Transverse colon (tissue), 4 donors: ENCODE results near the gene BHLHE41. TPM values are rescaled to one million over a fixed set of nuclear protein-coding genes. Genes with fewer than 3 reads are reported as not detected.
A peak's percentile ranks its signal among the peaks of the same experiment; 100 is the strongest.

Source experiments
- DNase-seq: peaks from one replicate; pipeline ENCODE4 v3.0.0-alpha.2; 2019
- H3K27ac ChIP-seq, 4 donors: fragments of 200-600 bp; sonication (generic); 2 replicates each; pipeline ENCODE4 v1.5.1; 2016 to 2018; ENCODE audit warnings: inconsistent platforms in 4 of 4
- H3K27me3 ChIP-seq: fragments of 200-600 bp; sonication (generic); 2 replicates; pipeline ENCODE4 v1.5.1; 2017; ENCODE audit warnings: inconsistent platforms
- H3K36me3 ChIP-seq, 4 donors: fragments of 200-600 bp; sonication (generic); 2 replicates each; pipeline ENCODE4 v1.5.1; 2017 to 2019; ENCODE audit warnings: inconsistent platforms in 4 of 4
- H3K4me1 ChIP-seq, 4 donors: fragments of 200-600 bp; sonication (generic); 2 replicates each; pipeline ENCODE4 v1.5.1; 2017 to 2020; ENCODE audit warnings: inconsistent platforms in 4 of 4
- H3K4me3 ChIP-seq, 4 donors: fragments of 200-600 bp; sonication (generic); 1 replicate in 1 of 4; 2 replicates in 3 of 4; pipeline versions ENCODE4 v1.5.1 to v1.6.1; 2017 to 2019; ENCODE audit warnings: inconsistent platforms in 4 of 4
- H3K9me3 ChIP-seq, 2 donors: fragments of 200-600 bp; sonication (generic); 2 replicates each; pipeline ENCODE4 v1.5.1; 2017 to 2019; ENCODE audit warnings: inconsistent platforms in 2 of 2
- EP300 ChIP-seq: sonication (generic); formaldehyde crosslinking; IDR thresholded peaks from one replicate; pipeline ENCODE4 v1.6.1; 2017; ENCODE audit warnings: antibody characterized with exemption, low read depth
- POLR2A ChIP-seq: fragments of 450-650 bp; IDR thresholded peaks from one replicate; pipeline ENCODE4 v1.6.1; 2016; ENCODE audit warnings: antibody characterized with exemption, mild to moderate bottlenecking, moderate library complexity
- POLR2AphosphoS5 ChIP-seq, 3 donors: sonication (generic); formaldehyde crosslinking; IDR thresholded peaks; one replicate each; pipeline ENCODE4 v1.6.1; 2016; ENCODE audit warnings: antibody characterized with exemption in 3 of 3
- WGBS, 2 donors: methylation state at CpG; one replicate each; pipeline ENCODE4 v1.1.5; 2018; ENCODE audit warnings: low coverage in 1 of 2; 5-methylcytosine and 5-hydroxymethylcytosine counted together
- in situ Hi-C, 4 donors: fragments of 200-750 bp; cut with MboI; loops; one replicate each; pipeline versions ENCODE4 v1.15.0 to v1.15.1; 2017; ENCODE audit warnings: low sequenced_read_pairs in 3 of 4, low pct_ligation_motif_present in 1 of 4, low pct_unique_long_range_greater_than_20kb in 1 of 4
- intact Hi-C: fragments of 100-400 bp; cut with DNase I; formaldehyde crosslinking; loops from one replicate; pipeline ENCODE4 v1.15.1; 2023; ENCODE audit warnings: low total_unique reads
- total RNA-seq, 4 donors: library from RNA; depleted of rRNA; stranded (reverse); fragments of >200 nt; gene quantifications; one replicate each; pipeline ENCODE4 v1.1.0, GENCODE V29; 2016
- TF ChIP-seq, protein P1 (sequence below), 5 experiments: fragments of 200-600 bp in 3 of 5; fragments of 450-650 bp in 2 of 5; sonication (generic) in 3 of 5; IDR thresholded peaks; 1 replicate in 2 of 5; 2 replicates in 3 of 5; pipeline ENCODE4 v1.5.1; 2016 to 2017; ENCODE audit warnings: antibody characterized with exemption in 5 of 5, inconsistent platforms in 3 of 5, mild to moderate bottlenecking in 2 of 5, moderate library complexity in 1 of 5

Gene BHLHE41
- total RNA-seq, 4 donors from 2014 or later = 12.2 to 22.8 (median 18.1) TPM; not detected in 1

- no peaks in the 10 kb centered on the region for H3K9me3 ChIP-seq
- peak overlapping the region in 1 of 4 donors; percentile 35 for H3K27ac ChIP-seq
- WGBS, 2 donors = 67 to 100% methylated on average over 1 to 3 of the region's 3 CpGs
- H3K27me3 ChIP-seq = no peaks in the 10 kb centered on the region
- no peak overlapping the region for H3K4me3 ChIP-seq
- in situ Hi-C loops = no loop called here
- DNase-seq = no peak
- H3K4me1 ChIP-seq = peaks cover 0 to 23% (median 4%) of the 10 kb centered on the region in 4 donors
- intact Hi-C loops = no loop called here
- TF ChIP-seq EP300 = no peak
- no peak for TF ChIP-seq POLR2A
- TF ChIP-seq, protein P1, sequence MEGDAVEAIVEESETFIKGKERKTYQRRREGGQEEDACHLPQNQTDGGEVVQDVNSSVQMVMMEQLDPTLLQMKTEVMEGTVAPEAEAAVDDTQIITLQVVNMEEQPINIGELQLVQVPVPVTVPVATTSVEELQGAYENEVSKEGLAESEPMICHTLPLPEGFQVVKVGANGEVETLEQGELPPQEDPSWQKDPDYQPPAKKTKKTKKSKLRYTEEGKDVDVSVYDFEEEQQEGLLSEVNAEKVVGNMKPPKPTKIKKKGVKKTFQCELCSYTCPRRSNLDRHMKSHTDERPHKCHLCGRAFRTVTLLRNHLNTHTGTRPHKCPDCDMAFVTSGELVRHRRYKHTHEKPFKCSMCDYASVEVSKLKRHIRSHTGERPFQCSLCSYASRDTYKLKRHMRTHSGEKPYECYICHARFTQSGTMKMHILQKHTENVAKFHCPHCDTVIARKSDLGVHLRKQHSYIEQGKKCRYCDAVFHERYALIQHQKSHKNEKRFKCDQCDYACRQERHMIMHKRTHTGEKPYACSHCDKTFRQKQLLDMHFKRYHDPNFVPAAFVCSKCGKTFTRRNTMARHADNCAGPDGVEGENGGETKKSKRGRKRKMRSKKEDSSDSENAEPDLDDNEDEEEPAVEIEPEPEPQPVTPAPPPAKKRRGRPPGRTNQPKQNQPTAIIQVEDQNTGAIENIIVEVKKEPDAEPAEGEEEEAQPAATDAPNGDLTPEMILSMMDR (IDR thresholded peaks at IDR 0.05) = no peak
- TF ChIP-seq POLR2AphosphoS5 (IDR thresholded peaks at IDR 0.05) = no peak
- H3K36me3 ChIP-seq = no peaks in the 10 kb centered on the region
Observed at GRCh38 chr12:26158078-26158764, 33.4 kb upstream of the BHLHE41 start.

DNA sequence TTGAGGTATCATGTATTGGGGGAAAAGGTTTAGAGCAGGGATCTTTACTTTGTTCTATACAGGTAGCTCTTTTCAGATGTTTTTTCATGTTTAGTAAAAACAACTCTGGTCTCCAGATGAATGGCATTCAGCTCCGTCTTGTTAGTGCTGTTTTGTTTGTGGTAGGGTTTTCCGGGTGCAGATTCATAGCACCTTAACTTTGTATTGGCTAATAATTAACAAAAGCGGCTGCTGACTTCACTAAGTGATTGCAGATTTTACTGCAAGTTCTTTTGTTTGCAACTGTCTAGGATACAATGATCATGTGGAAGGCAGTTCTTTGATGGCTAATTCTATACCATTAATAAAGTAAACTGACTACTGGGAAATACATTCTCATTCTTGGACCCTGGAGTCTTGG lies 32.2 kb upstream of the BHLHE41 start:
- Histone ChIP-seq H3K36me3 (no peaks in the 10 kb centered on the region), H3K27me3 (no peaks in the 10 kb centered on the region), H3K4me1 (peaks cover 0 to 23% (median 4%) of the 10 kb centered on the region in 4 donors), H3K4me3 (no peak overlapping the region), H3K27ac (peak overlapping the region; percentile 28 to 65 (median 38)), H3K9me3 (no peaks in the 10 kb centered on the region)
- intact Hi-C loops = no loop called here
- WGBS, 2 donors = 27 to 46% methylated on average over 3 of the region's 3 CpGs
- no peak for TF ChIP-seq POLR2A
- TF ChIP-seq, protein P1 (IDR thresholded peaks at IDR 0.05) = no peak
- TF ChIP-seq EP300 = no peak
- TF ChIP-seq POLR2AphosphoS5 (IDR thresholded peaks at IDR 0.05) = no peak
- in situ Hi-C loops = no loop called here
- DNase-seq = no peak

- H3K36me3 ChIP-seq = no peaks in the 10 kb centered on the region
- TF ChIP-seq POLR2AphosphoS5 (IDR thresholded peaks at IDR 0.05) (no peak), POLR2A (no peak), EP300 (no peak)
- TF ChIP-seq, protein P1 (IDR thresholded peaks at IDR 0.05) = no peak
- no peaks in the 10 kb centered on the region for H3K9me3 ChIP-seq
- peak overlapping the region; percentile 28 to 65 (median 38) for H3K27ac ChIP-seq
- in situ Hi-C loops (no loop called here), intact Hi-C loops (no loop called here)
- no peaks in the 10 kb centered on the region for H3K27me3 ChIP-seq
- 74 to 85% methylated on average over 9 to 17 of the region's 17 CpGs for WGBS, 2 donors
- DNase-seq = peak; percentile 33
- peaks cover 0 to 23% (median 4%) of the 10 kb centered on the region in 4 donors for H3K4me1 ChIP-seq
- H3K4me3 ChIP-seq = no peak overlapping the region
Observed at GRCh38 chr12:26156201-26156871, 31.5 kb upstream of the BHLHE41 start.

DNA sequence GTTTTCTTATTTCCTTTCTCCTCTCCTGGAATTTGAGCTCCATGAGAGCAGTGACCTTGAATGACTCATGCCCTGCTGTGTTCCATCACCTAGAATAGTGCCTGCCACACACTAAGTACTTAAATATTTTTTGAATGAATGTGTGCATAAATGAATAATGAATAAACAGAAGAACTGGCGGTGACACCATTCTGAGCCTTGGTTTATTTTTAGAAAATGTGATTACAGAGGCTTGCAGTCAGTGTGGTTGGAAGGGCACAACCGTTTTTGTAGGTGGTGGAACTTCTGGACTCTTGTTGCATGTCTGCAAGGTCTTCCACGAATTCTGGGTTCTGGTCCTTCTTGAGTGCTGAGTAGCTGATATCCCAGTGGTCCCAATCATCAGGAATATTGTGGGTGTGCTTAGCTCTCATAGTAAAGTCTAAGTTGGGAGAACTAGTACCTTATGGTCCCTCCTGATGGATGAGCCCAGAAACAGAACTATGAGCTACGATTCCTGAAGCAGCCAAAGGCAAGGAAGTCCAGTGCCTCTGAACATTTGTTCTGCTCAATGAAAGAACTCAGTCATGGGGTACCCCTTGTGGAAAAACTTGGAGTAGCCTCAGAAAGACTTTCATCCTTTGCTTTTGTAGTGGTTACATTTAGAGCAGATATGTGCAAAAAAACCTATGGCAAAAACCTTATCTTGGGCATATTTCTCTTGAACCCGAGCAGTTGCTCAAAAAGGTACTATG lies 28.8 kb upstream of the BHLHE41 start:
- in situ Hi-C loops = no loop called here
- Histone ChIP-seq H3K9me3 (no peaks in the 10 kb centered on the region), H3K27ac (peak overlapping the region in 1 of 4 donors; percentile 21), H3K27me3 (no peaks in the 10 kb centered on the region), H3K4me1 (peaks cover 0 to 23% (median 4%) of the 10 kb centered on the region in 4 donors), H3K4me3 (no peak overlapping the region), H3K36me3 (no peaks in the 10 kb centered on the region)
- DNase-seq = no peak
- TF ChIP-seq POLR2A (no peak), EP300 (no peak), POLR2AphosphoS5 (IDR thresholded peaks at IDR 0.05) (peak; percentile 32 to 84 (median 78))
- TF ChIP-seq, protein P1 (IDR thresholded peaks at IDR 0.05) = peak in 1 of 5 experiments; percentile 17
- WGBS, 2 donors = 29 to 62% methylated on average over 3 to 5 of the region's 5 CpGs
- intact Hi-C loops = no loop called here
